H1 (cell line): Measurements from ENCODE around the gene WDR77. TPM values are rescaled to one million over a fixed set of nuclear protein-coding genes. Genes with fewer than 3 reads are reported as not detected.

Source experiments
- CTCF ChIA-PET: fragments of 300-600 bp; sonication (Branson Sonifier 250); formaldehyde crosslinking; loops from one replicate; lab custom pipeline; 2021; ENCODE audit not compliant: partially characterized antibody; lab: Charles Lee
- POLR2A ChIA-PET: fragments of 300-600 bp; sonication (Branson Sonifier 250); formaldehyde crosslinking; loops from one replicate; lab custom pipeline; 2021; ENCODE audit warnings: inconsistent platforms; ENCODE audit not compliant: partially characterized antibody; lab: Charles Lee
- DNase-seq, 2 experiments: peaks; one replicate each; pipeline versions ENCODE4 v3.0.0 to v3.0.0-alpha.2; 2010 to 2022; ENCODE audit warnings: low spot score in 2 of 2, low read depth in 1 of 2, mixed read lengths in 1 of 2
- FAIRE-seq: peaks from 2 replicates; lab custom pipeline; 2011; peaks lifted over from hg19 to GRCh38; lab: Jason Lieb, UNC
- H2AFZ ChIP-seq: 2 replicates; pipeline ENCODE4 v1.8.1; 2012; ENCODE audit warnings: low read length, inconsistent platforms
- H2AK5ac ChIP-seq: 2 replicates; pipeline ENCODE4 v1.6.1; 2013; ENCODE audit warnings: low read depth, low read length
- H2BK120ac ChIP-seq: replicated peaks from 2 replicates; pipeline ENCODE3; 2013; ENCODE audit warnings: low read depth, low read length, inconsistent platforms
- H2BK12ac ChIP-seq: 2 replicates; pipeline ENCODE4 v1.6.1; 2013; ENCODE audit warnings: low read depth, low read length
- H2BK15ac ChIP-seq: 2 replicates; pipeline ENCODE4 v1.6.1; 2013; ENCODE audit warnings: low read length
- H2BK20ac ChIP-seq: 2 replicates; pipeline ENCODE4 v1.6.1; 2013; ENCODE audit warnings: low read length
- H2BK5ac ChIP-seq: 2 replicates; pipeline ENCODE4 v1.6.1; 2013; ENCODE audit warnings: low read depth, low read length
- H3K14ac ChIP-seq: 2 replicates; pipeline ENCODE4 v1.6.1; 2013; ENCODE audit warnings: inconsistent platforms; ENCODE audit not compliant: insufficient read length
- H3K18ac ChIP-seq: 2 replicates; pipeline ENCODE4 v1.6.1; 2013; ENCODE audit warnings: low read length; ENCODE audit errors: extremely low read depth
- H3K23ac ChIP-seq: 2 replicates; pipeline ENCODE4 v1.6.1; 2013; ENCODE audit warnings: inconsistent platforms; ENCODE audit not compliant: insufficient read length
- H3K23me2 ChIP-seq: 2 replicates; pipeline ENCODE4 v1.6.1; 2013; ENCODE audit warnings: low read depth, low read length
- H3K27ac ChIP-seq: 2 replicates; pipeline ENCODE4 v1.6.1; 2011; ENCODE audit warnings: low read depth, low read length, inconsistent platforms
- H3K27me3 ChIP-seq, 4 experiments: replicated peaks in 1 of 4; 1 replicate in 1 of 4; 2 replicates in 3 of 4; pipeline versions ENCODE4 v1.6.1 to v1.8.1; 2011 to 2013; ENCODE audit warnings: low read length in 3 of 4, mild to moderate bottlenecking in 3 of 4, inconsistent platforms in 2 of 4, mixed read lengths in 2 of 4, moderate library complexity in 1 of 4; ENCODE audit not compliant: control insufficient read depth in 3 of 4, insufficient read depth in 3 of 4; ENCODE audit errors: extremely low read depth in 1 of 4
- H3K36me3 ChIP-seq, 4 experiments: 2 replicates each; pipeline versions ENCODE4 v1.6.1 to v1.8.1; 2011 to 2013; ENCODE audit warnings: mild to moderate bottlenecking in 4 of 4, low read length in 3 of 4, moderate library complexity in 2 of 4, control low read depth in 1 of 4, inconsistent platforms in 1 of 4; ENCODE audit not compliant: insufficient read depth in 4 of 4, control insufficient read depth in 2 of 4
- H3K4ac ChIP-seq: replicated peaks from 2 replicates; pipeline ENCODE3; 2013; ENCODE audit warnings: low read length, low read depth, mixed read lengths, inconsistent platforms; ENCODE audit not compliant: insufficient read length
- H3K4me1 ChIP-seq, 4 experiments: replicated peaks in 1 of 4; 1 replicate in 1 of 4; 2 replicates in 3 of 4; pipeline versions ENCODE4 v1.6.1 to v1.8.1; 2011 to 2013; ENCODE audit warnings: low read length in 3 of 4, inconsistent platforms in 2 of 4, mixed read lengths in 1 of 4; ENCODE audit not compliant: insufficient read depth in 4 of 4, control insufficient read depth in 3 of 4
- H3K4me2 ChIP-seq, 2 experiments: 2 replicates each; pipeline versions ENCODE4 v1.6.1 to v1.8.1; 2011 to 2013; ENCODE audit warnings: low read depth in 2 of 2, low read length in 2 of 2, control low read depth in 1 of 2, inconsistent platforms in 1 of 2, mild to moderate bottlenecking in 1 of 2; ENCODE audit not compliant: insufficient read depth in 1 of 2
- H3K4me3 ChIP-seq, 4 experiments: fragments of 200-600, 300-600 bp in 1 of 4; sonication (generic), shearing (Covaris generic), sonication (Bioruptor Twin) in 1 of 4; 2 replicates each; pipeline versions ENCODE4 v1.5.1 to v1.8.1; 2011 to 2016; ENCODE audit warnings: low read length in 4 of 4, low read depth in 3 of 4, control low read depth in 2 of 4, inconsistent platforms in 2 of 4, mild to moderate bottlenecking in 2 of 4, mixed read lengths in 1 of 4, moderate library complexity in 1 of 4; ENCODE audit not compliant: insufficient read depth in 2 of 4; ENCODE audit errors: extremely low read depth in 1 of 4
- H3K56ac ChIP-seq: replicated peaks from 2 replicates; pipeline ENCODE3; 2013; ENCODE audit warnings: low read depth, mild to moderate bottlenecking, mixed read lengths, low read length, inconsistent platforms; ENCODE audit not compliant: insufficient read length
- H3K79me1 ChIP-seq: 2 replicates; pipeline ENCODE4 v1.6.1; 2013; ENCODE audit warnings: low read depth, low read length, control low read depth
- H3K79me2 ChIP-seq, 2 experiments: 2 replicates each; pipeline versions ENCODE4 v1.6.1 to v1.8.1; 2012 to 2013; ENCODE audit warnings: low read length in 2 of 2, mild to moderate bottlenecking in 2 of 2, inconsistent platforms in 1 of 2; ENCODE audit not compliant: insufficient read depth in 2 of 2, control insufficient read depth in 1 of 2
- H3K9ac ChIP-seq, 4 experiments: replicated peaks in 1 of 4; 1 replicate in 1 of 4; 2 replicates in 3 of 4; pipeline versions ENCODE4 v1.6.1 to v1.8.1; 2011 to 2013; ENCODE audit warnings: low read depth in 3 of 4, low read length in 3 of 4, control low read depth in 2 of 4, mild to moderate bottlenecking in 2 of 4, moderate library complexity in 2 of 4, inconsistent platforms in 1 of 4; ENCODE audit errors: extremely low read depth in 1 of 4
- H3K9me3 ChIP-seq, 2 experiments: 2 replicates each; pipeline versions ENCODE4 v1.6.1 to v1.8.1; 2012 to 2013; ENCODE audit warnings: mild to moderate bottlenecking in 2 of 2, moderate library complexity in 2 of 2, control low read depth in 1 of 2, inconsistent platforms in 1 of 2, low read depth in 1 of 2, low read length in 1 of 2, mixed read lengths in 1 of 2; ENCODE audit not compliant: insufficient read depth in 2 of 2
- H4K20me1 ChIP-seq, 2 experiments: replicated peaks in 1 of 2; 2 replicates each; pipeline versions ENCODE3 to v1.8.1; 2011 to 2013; ENCODE audit warnings: inconsistent platforms in 2 of 2, low read length in 2 of 2, mild to moderate bottlenecking in 1 of 2; ENCODE audit not compliant: insufficient read depth in 2 of 2, control insufficient read depth in 1 of 2
- H4K5ac ChIP-seq: 2 replicates; pipeline ENCODE4 v1.6.1; 2013; ENCODE audit warnings: low read length, low read depth, mixed read lengths, inconsistent platforms; ENCODE audit not compliant: insufficient read length
- H4K8ac ChIP-seq: 2 replicates; pipeline ENCODE4 v1.8.0; 2013; ENCODE audit warnings: mild to moderate bottlenecking, moderate library complexity, low read length, inconsistent platforms; ENCODE audit not compliant: insufficient read depth; ENCODE audit errors: extremely low read depth
- H4K91ac ChIP-seq: replicated peaks from 2 replicates; pipeline ENCODE3; 2013; ENCODE audit warnings: low read length, mixed read lengths, inconsistent platforms; ENCODE audit not compliant: insufficient read length
- CHD2 ChIP-seq: IDR thresholded peaks from 2 replicates; pipeline ENCODE4 v1.6.1; 2012; ENCODE audit warnings: low read length, improper control_type of control experiment
- EP300 ChIP-seq, 2 experiments: IDR thresholded peaks; 1 replicate in 1 of 2; 2 replicates in 1 of 2; pipeline ENCODE4 v1.6.1; 2011 to 2012; ENCODE audit warnings: low read depth in 2 of 2, low read length in 2 of 2, mild to moderate bottlenecking in 2 of 2, borderline replicate concordance in 1 of 2, inconsistent platforms in 1 of 2, moderate library complexity in 1 of 2
- POLR2A ChIP-seq, 2 experiments: IDR thresholded peaks; 1 replicate in 1 of 2; 2 replicates in 1 of 2; pipeline ENCODE4 v1.6.1; 2011; ENCODE audit warnings: low read depth in 2 of 2, low read length in 2 of 2, mild to moderate bottlenecking in 2 of 2; ENCODE audit errors: control extremely low read depth in 1 of 2
- WGBS, 2 experiments: shearing (Covaris generic) in 1 of 2; methylation state at CpG; one replicate each; pipeline versions ENCODE4 v1.1.6 to v1.1.7; 2013 to 2015; ENCODE audit warnings: low lambda C conversion rate in 2 of 2, mixed read lengths in 2 of 2, inconsistent platforms in 1 of 2, low coverage in 1 of 2, missing lambda C conversion rate in 1 of 2; ENCODE audit not compliant: insufficient replicate concordance in 2 of 2, insufficient coverage in 1 of 2, insufficient read length in 1 of 2; ENCODE audit errors: extremely low coverage in 1 of 2, missing lambda C conversion rate in 1 of 2; 5-methylcytosine and 5-hydroxymethylcytosine counted together
- polyA plus RNA-seq, 7 experiments: library from polyadenylated mRNA; depleted of rRNA in 3 of 7; stranded (reverse) in 5 of 7; unstranded in 2 of 7; fragments of >200 nt in 5 of 7; fragments of 200-250 nt in 2 of 7; gene quantifications; 1 replicate in 5 of 7; 2 replicates in 1 of 7; 4 replicates in 1 of 7; pipeline versions ENCODE4 v1.2.1 to v1.2.3, GENCODE V29; 2011 to 2013; ENCODE audit warnings: missing spikeins in 2 of 7, mixed read lengths in 2 of 7
- total RNA-seq: library from RNA; stranded (reverse); fragmentation: NEBNext Ultra II Directional; extraction: Animal tissue kit (Norgen Biotek cat#: 25700); gene quantifications from 2 replicates; pipeline ENCODE4 v1.2.1, GENCODE V29; 2021

The WDR77 gene
- total and polyA plus RNA-seq, 2 of the 8 experiments (the other 6 are each of a cell fraction or from before 2014, with no cell fraction given): 66.0 to 156 TPM

- no peak overlapping the region for H3K4me2 ChIP-seq
- TF ChIP-seq EP300 (IDR thresholded peaks at IDR 0.05; ENCODE audit: borderline replicate concordance in 1 of 2, low read depth in 2 of 2, low read length in 2 of 2): no peak
- TF ChIP-seq CHD2: no peak
- no peak for TF ChIP-seq POLR2A (IDR thresholded peaks at IDR 0.05; ENCODE audit: control extremely low read depth in 1 of 2, low read depth in 2 of 2, low read length in 2 of 2)
- TF ChIP-seq, all 59 proteins: peak for 0
- Histone ChIP-seq H3K27ac (no peak overlapping the region), H3K14ac (no peak overlapping the region), H3K36me3 (no peaks in the 10 kb centered on the region), H4K20me1 (no peaks in the 10 kb centered on the region), H4K8ac (no peak overlapping the region), H2BK12ac (no peak overlapping the region), H2BK5ac (no peak overlapping the region), H3K4me1 (no peaks in the 10 kb centered on the region), H4K91ac (no peak overlapping the region), H3K27me3 (no peaks in the 10 kb centered on the region), H3K23ac (no peak overlapping the region), H2BK15ac (no peak overlapping the region), H3K23me2 (no peaks in the 10 kb centered on the region), H2AK5ac (no peak overlapping the region), H3K4me3 (no peak overlapping the region), H3K9ac (no peak overlapping the region), H3K18ac (no peak overlapping the region), H3K56ac (no peak overlapping the region), H4K5ac (no peak overlapping the region), H2BK120ac (no peak overlapping the region), H3K4ac (no peak overlapping the region), H2BK20ac (no peak overlapping the region), H2AFZ (no peak overlapping the region), H3K79me2 (no peaks in the 10 kb centered on the region), H3K79me1 (no peaks in the 10 kb centered on the region), H3K9me3 (no peaks in the 10 kb centered on the region)
- 77% methylated on average over 2 of the region's 2 CpGs; no CpG with 5 or more reads in 1 of the 2 experiments for WGBS, 2 experiments
- no peak for FAIRE-seq
- ChIA-PET CTCF (interaction anchor here (1.0 to 3.7 kb wide), 2 partner anchors 12 to 24 kb away, joined by 3 to 30 read pairs; no protein-coding TSS in a partner anchor), POLR2A (no interaction called here)
- no peak for DNase-seq
Measured at GRCh38 chr1:111483876-111484275, 34.8 kb upstream of the WDR77 start.
